Measurements from ENCODE around the gene ATG12. TPM values are rescaled to one million over a fixed set of nuclear protein-coding genes. Genes with fewer than 3 reads are reported as not detected.

Gene ATG12
- total RNA-seq, 4 donors from 2014 or later = 22.8 to 52.5 (median 24.7) TPM

DNA sequence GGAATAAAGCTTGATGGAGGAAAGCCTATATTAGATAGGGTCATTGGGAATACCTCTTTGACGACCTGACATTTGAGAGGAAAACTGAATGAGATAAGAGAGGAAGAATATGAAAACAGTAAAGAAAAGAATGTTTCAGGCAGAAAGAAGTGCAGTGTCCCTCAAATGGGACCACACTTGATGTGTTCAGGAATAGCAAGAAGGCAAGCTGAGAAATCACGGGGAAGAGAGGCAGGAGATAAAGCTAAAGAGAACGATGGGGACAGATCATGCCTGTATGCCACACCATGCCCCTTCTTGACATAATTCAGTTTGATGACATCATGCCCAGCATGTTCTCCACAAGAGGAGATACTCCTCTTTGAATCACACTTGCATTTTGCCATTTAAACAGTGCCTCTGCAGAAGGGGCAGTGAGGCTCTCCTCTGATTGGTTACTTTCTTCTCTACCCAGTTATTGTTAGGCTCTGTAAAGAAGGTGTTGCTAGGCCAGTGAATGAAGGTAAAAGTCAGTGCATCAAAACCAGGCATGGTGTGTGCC, 8.0 kb upstream of the ATG12 start:
- peaks cover 36% of the 10 kb centered on the region for H3K4me1 ChIP-seq
- no peak for DNase-seq (ENCODE audit: low spot score in 2 of 2)
- no peak for TF ChIP-seq POLR2A (IDR thresholded peaks at IDR 0.05)
- no peak for TF ChIP-seq POLR2AphosphoS5 (IDR thresholded peaks at IDR 0.05)
- no peak for TF ChIP-seq EP300 (IDR thresholded peaks at IDR 0.05)
- TF ChIP-seq, protein P1, sequence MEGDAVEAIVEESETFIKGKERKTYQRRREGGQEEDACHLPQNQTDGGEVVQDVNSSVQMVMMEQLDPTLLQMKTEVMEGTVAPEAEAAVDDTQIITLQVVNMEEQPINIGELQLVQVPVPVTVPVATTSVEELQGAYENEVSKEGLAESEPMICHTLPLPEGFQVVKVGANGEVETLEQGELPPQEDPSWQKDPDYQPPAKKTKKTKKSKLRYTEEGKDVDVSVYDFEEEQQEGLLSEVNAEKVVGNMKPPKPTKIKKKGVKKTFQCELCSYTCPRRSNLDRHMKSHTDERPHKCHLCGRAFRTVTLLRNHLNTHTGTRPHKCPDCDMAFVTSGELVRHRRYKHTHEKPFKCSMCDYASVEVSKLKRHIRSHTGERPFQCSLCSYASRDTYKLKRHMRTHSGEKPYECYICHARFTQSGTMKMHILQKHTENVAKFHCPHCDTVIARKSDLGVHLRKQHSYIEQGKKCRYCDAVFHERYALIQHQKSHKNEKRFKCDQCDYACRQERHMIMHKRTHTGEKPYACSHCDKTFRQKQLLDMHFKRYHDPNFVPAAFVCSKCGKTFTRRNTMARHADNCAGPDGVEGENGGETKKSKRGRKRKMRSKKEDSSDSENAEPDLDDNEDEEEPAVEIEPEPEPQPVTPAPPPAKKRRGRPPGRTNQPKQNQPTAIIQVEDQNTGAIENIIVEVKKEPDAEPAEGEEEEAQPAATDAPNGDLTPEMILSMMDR (IDR thresholded peaks at IDR 0.05) = no peak
- no peaks in the 10 kb centered on the region for H3K36me3 ChIP-seq
- H3K27me3 ChIP-seq = no peaks in the 10 kb centered on the region
- no peaks in the 10 kb centered on the region for H3K9me3 ChIP-seq
- no peak overlapping the region for H3K27ac ChIP-seq
- WGBS = 93% methylated on average over 3 of the region's 3 CpGs
- no peak overlapping the region for H3K4me3 ChIP-seq

DNA sequence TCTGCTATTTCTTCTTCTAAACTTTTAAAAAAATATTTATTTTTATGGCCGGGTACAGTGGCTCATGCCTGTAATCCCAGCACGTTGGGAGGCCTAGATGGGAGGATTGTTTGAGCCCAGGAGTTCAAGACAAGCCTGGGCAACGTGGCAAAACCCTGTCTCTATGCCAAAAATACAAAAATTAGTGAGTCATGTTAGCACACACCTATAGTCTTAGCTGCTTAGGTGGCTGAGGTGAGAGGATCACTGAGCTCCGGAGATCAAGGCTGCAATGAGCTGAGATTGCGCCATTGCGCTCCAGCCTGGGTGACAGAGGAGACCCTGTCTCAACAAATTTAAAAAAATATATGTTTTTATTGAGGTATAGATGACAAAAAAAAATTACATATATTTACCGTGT, 5.9 kb upstream of the ATG12 start:
- no peak for TF ChIP-seq POLR2AphosphoS5 (IDR thresholded peaks at IDR 0.05)
- Histone ChIP-seq H3K4me1 (peaks cover 53% of the 10 kb centered on the region), H3K27ac (no peak overlapping the region), H3K36me3 (no peaks in the 10 kb centered on the region), H3K27me3 (no peaks in the 10 kb centered on the region), H3K4me3 (no peak overlapping the region), H3K9me3 (no peaks in the 10 kb centered on the region)
- no peak for DNase-seq (ENCODE audit: low spot score in 2 of 2)
- WGBS = 68% methylated on average over 7 of the region's 7 CpGs

DNA sequence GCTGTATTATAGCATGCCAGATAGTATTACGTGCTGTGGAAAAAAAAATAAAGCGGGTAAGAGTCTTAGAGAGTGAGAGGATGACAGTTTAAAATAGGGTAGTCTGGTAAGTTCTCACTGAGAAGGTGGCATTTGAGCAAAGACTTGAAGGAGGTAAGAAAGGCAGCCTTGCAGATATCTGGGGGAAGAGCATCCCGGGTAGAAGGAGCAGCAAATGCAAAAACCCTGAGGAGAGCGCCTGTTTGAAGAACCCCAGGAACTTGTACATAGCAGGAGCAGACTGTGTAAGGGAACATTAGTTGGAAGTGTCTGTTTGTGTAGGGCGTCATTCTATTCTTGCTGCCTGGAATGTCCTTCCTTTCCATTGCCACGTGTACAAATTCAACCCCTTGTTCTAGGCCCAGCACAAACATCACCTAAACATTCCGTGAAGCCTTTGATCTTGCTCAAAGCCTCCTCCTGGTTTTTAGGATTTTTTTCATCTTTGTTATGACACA, 3.0 kb upstream of the ATG12 start:
- no peak overlapping the region for H3K27ac ChIP-seq
- peak overlapping the region; percentile 94 for H3K4me3 ChIP-seq
- TF ChIP-seq, protein P1 (IDR thresholded peaks at IDR 0.05) = no peak
- TF ChIP-seq POLR2A (IDR thresholded peaks at IDR 0.05) (no peak), EP300 (IDR thresholded peaks at IDR 0.05) (no peak), POLR2AphosphoS5 (IDR thresholded peaks at IDR 0.05) (no peak)
- H3K9me3 ChIP-seq = no peaks in the 10 kb centered on the region
- no peak for DNase-seq (ENCODE audit: low spot score in 2 of 2)
- no peaks in the 10 kb centered on the region for H3K36me3 ChIP-seq
- WGBS = 53% methylated on average over 7 of the region's 7 CpGs
- H3K4me1 ChIP-seq = peaks cover 54% of the 10 kb centered on the region
- no peaks in the 10 kb centered on the region for H3K27me3 ChIP-seq

DNA sequence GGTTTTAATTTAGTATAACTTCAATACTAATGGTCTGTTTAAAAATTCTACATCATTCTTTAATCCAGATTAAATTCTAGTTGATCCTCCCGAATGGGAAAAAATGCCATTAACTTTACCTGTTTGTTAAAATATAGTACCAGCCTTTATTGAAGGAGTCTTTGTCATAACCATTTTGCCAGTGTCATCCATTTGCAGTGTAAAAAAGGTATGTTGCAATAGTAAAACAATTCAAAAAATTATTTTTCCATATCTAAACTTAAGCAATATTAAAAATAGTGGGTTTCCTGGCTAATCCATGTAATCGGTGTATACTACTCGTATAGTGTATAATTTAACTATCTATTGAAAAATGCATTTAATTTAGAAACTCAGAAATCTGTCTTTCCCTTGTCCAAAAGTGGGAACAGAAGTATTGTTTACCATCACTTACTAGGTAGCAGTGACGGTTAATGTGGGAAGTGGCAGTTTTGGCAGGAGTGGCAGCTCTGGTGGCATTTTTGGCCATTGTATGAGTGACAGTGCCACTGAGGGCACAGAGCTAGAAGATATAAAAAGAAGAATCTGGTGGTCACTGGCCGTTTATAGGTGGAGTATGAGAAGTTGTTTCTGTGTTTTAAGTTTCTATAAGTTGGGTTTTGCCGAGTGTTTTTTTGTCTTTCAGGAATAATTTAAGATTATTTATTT, 2.2 kb upstream of the ATG12 start:
- H3K27ac ChIP-seq = no peak overlapping the region
- H3K4me3 ChIP-seq = peak overlapping the region; percentile 94

DNA sequence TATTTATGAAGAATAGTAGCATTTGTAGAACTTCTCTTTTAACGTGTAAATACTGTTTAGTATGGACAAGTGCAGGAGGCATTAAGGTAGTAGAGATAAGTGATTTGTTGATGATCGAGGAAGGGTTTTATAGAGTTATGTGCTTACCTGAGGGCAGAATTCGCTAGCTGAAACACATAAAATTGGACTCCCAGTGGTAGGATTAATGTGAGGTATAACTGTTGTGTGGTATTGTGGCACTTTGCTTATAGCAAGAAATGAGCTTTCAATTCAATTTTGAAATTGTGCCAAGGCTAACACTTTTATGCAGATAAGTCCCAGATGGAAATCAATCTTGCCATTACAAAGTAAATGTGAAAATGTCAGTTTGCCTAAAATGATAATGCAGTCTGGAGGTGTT, 1.6 kb upstream of the ATG12 start:
- Histone ChIP-seq H3K27ac (peak overlapping the region; percentile 96), H3K27me3 (no peaks in the 10 kb centered on the region), H3K4me3 (peak overlapping the region; percentile 94), H3K9me3 (no peaks in the 10 kb centered on the region), H3K4me1 (peaks cover 66% of the 10 kb centered on the region), H3K36me3 (no peaks in the 10 kb centered on the region)
- TF ChIP-seq POLR2A (IDR thresholded peaks at IDR 0.05) (no peak), EP300 (IDR thresholded peaks at IDR 0.05) (no peak)
- TF ChIP-seq, protein P1 (IDR thresholded peaks at IDR 0.05) = no peak
- 9% methylated on average over 3 of the region's 3 CpGs for WGBS
- no peak for DNase-seq (ENCODE audit: low spot score in 2 of 2)

More for the DNA sequence above, 2.2 kb upstream of the ATG12 start:
- TF ChIP-seq POLR2A (IDR thresholded peaks at IDR 0.05) (no peak), POLR2AphosphoS5 (IDR thresholded peaks at IDR 0.05) (no peak), EP300 (IDR thresholded peaks at IDR 0.05) (no peak)
- TF ChIP-seq, protein P1 (IDR thresholded peaks at IDR 0.05) = no peak
- Histone ChIP-seq H3K4me1 (peaks cover 62% of the 10 kb centered on the region), H3K36me3 (no peaks in the 10 kb centered on the region), H3K9me3 (no peaks in the 10 kb centered on the region), H3K27me3 (no peaks in the 10 kb centered on the region)
- no peak for DNase-seq (ENCODE audit: low spot score in 2 of 2)
- WGBS = 53% methylated on average over 6 of the region's 6 CpGs
